ENCODE measurements around the gene RNF150.

The RNF150 gene

DNA sequence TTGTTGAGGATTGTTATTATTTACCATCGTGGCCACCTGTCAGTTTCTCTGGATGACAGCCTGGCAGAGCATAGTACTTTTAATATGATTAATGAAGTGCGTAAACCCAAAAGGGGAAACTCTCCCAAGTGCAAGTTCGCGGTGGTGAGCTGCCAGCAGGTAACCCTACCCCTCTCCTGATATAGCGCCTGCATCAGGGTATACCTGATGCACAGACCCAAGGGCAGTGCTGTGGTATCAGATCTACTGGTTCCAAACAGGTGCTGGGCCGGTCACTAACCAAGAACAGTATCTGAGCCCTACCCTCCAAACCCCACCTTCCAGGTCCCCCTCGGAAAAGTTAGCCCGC is 1.6 kb downstream of the RNF150 start:
- peak overlapping the region; percentile 74 for H3K9ac ChIP-seq (ENCODE audit: insufficient read length, low read depth)
- H3K36me3 ChIP-seq (ENCODE audit: insufficient read depth, insufficient read length, low read length) = no peaks in the 10 kb centered on the region
- H3K4me3 ChIP-seq (ENCODE audit: insufficient read length, low read depth) = peak overlapping the region; percentile 73
- no peaks in the 10 kb centered on the region for H3K9me3 ChIP-seq (ENCODE audit: insufficient read depth, low read length)
- no peak for DNase-seq (ENCODE audit: low read depth, low spot score)
- H3K4me1 ChIP-seq (ENCODE audit: insufficient read depth, insufficient read length) = no peaks in the 10 kb centered on the region
- TF ChIP-seq ZNF274 (IDR thresholded peaks at IDR 0.05; ENCODE audit: low read depth, low read length) (no peak), YY1 (IDR thresholded peaks at IDR 0.05; ENCODE audit: insufficient read depth, insufficient read length) (no peak), SUZ12 (IDR thresholded peaks at IDR 0.05; ENCODE audit: extremely low read depth, insufficient read depth, insufficient read length) (no peak)
- peaks cover 22% of the 10 kb centered on the region for H3K27me3 ChIP-seq (ENCODE audit: insufficient read depth, insufficient read length)

- DNase-seq (ENCODE audit: low read depth, low spot score) = no peak
- H3K9ac ChIP-seq (ENCODE audit: insufficient read length, low read depth) = no peak overlapping the region
- TF ChIP-seq ZNF274 (IDR thresholded peaks at IDR 0.05; ENCODE audit: low read depth, low read length) (no peak), YY1 (IDR thresholded peaks at IDR 0.05; ENCODE audit: insufficient read depth, insufficient read length) (no peak), SUZ12 (IDR thresholded peaks at IDR 0.05; ENCODE audit: extremely low read depth, insufficient read depth, insufficient read length) (no peak)
- peak overlapping the region; percentile 8 for H3K4me3 ChIP-seq (ENCODE audit: insufficient read length, low read depth)
- no peaks in the 10 kb centered on the region for H3K36me3 ChIP-seq (ENCODE audit: insufficient read depth, insufficient read length, low read length)
- H3K27me3 ChIP-seq (ENCODE audit: insufficient read depth, insufficient read length) = peaks cover 22% of the 10 kb centered on the region
- H3K4me1 ChIP-seq (ENCODE audit: insufficient read depth, insufficient read length) = no peaks in the 10 kb centered on the region
- H3K9me3 ChIP-seq (ENCODE audit: insufficient read depth, low read length) = no peaks in the 10 kb centered on the region
Observed at GRCh38 chr4:141130947-141131605, 2.2 kb downstream of the RNF150 start.

- H3K4me1 ChIP-seq (ENCODE audit: insufficient read depth, insufficient read length) = no peaks in the 10 kb centered on the region
Observed at GRCh38 chr4:141127884-141128283, 5.4 kb downstream of the RNF150 start.

DNA sequence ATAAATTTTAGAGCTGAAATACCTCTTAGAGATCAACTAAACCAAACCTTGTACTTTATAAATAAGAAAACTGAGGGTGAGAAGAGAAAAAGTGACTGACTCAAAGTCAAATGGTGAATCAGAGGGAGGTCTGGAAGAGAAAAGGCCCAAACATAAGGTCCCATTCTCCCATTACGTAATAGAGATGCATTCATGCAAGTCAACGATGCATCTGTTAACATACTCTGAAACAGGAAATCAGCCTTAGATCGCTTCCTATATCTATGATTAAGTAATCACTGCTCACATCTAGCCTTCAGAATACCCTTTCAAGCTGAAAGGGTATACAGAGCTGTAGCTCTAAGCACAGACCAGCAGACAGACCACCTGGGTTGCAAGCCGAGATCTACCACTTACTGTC is 6.5 kb downstream of the RNF150 start:
- Histone ChIP-seq H3K9ac (ENCODE audit: insufficient read length, low read depth) (no peak overlapping the region), H3K4me1 (ENCODE audit: insufficient read depth, insufficient read length) (no peaks in the 10 kb centered on the region), H3K27me3 (ENCODE audit: insufficient read depth, insufficient read length) (peaks cover 14% of the 10 kb centered on the region), H3K9me3 (ENCODE audit: insufficient read depth, low read length) (no peaks in the 10 kb centered on the region), H3K4me3 (ENCODE audit: insufficient read length, low read depth) (no peak overlapping the region), H3K36me3 (ENCODE audit: insufficient read depth, insufficient read length, low read length) (no peaks in the 10 kb centered on the region)
- TF ChIP-seq SUZ12 (IDR thresholded peaks at IDR 0.05; ENCODE audit: extremely low read depth, insufficient read depth, insufficient read length) (no peak), ZNF274 (IDR thresholded peaks at IDR 0.05; ENCODE audit: low read depth, low read length) (no peak), YY1 (IDR thresholded peaks at IDR 0.05; ENCODE audit: insufficient read depth, insufficient read length) (no peak)
- no peak for DNase-seq (ENCODE audit: low read depth, low spot score)

More at GRCh38 chr4:141127884-141128283, 5.4 kb downstream of the RNF150 start:
- H3K4me3 ChIP-seq (ENCODE audit: insufficient read length, low read depth) = no peak overlapping the region
- H3K9ac ChIP-seq (ENCODE audit: insufficient read length, low read depth) = no peak overlapping the region
- H3K36me3 ChIP-seq (ENCODE audit: insufficient read depth, insufficient read length, low read length) = no peaks in the 10 kb centered on the region
- TF ChIP-seq ZNF274 (IDR thresholded peaks at IDR 0.05; ENCODE audit: low read depth, low read length) = no peak
- no peak for TF ChIP-seq YY1 (IDR thresholded peaks at IDR 0.05; ENCODE audit: insufficient read depth, insufficient read length)
- no peak for TF ChIP-seq SUZ12 (IDR thresholded peaks at IDR 0.05; ENCODE audit: extremely low read depth, insufficient read depth, insufficient read length)
- no peak for DNase-seq (ENCODE audit: low read depth, low spot score)
- H3K9me3 ChIP-seq (ENCODE audit: insufficient read depth, low read length) = no peaks in the 10 kb centered on the region
- H3K27me3 ChIP-seq (ENCODE audit: insufficient read depth, insufficient read length) = peaks cover 22% of the 10 kb centered on the region

- DNase-seq (ENCODE audit: low read depth, low spot score) = no peak
- H3K9me3 ChIP-seq (ENCODE audit: insufficient read depth, low read length) = no peaks in the 10 kb centered on the region
- no peaks in the 10 kb centered on the region for H3K36me3 ChIP-seq (ENCODE audit: insufficient read depth, insufficient read length, low read length)
- no peaks in the 10 kb centered on the region for H3K4me1 ChIP-seq (ENCODE audit: insufficient read depth, insufficient read length)
- H3K9ac ChIP-seq (ENCODE audit: insufficient read length, low read depth) = no peak overlapping the region
- no peak overlapping the region for H3K4me3 ChIP-seq (ENCODE audit: insufficient read length, low read depth)
- H3K27me3 ChIP-seq (ENCODE audit: insufficient read depth, insufficient read length) = no peaks in the 10 kb centered on the region
- no peak for TF ChIP-seq SUZ12 (IDR thresholded peaks at IDR 0.05; ENCODE audit: extremely low read depth, insufficient read depth, insufficient read length)
- TF ChIP-seq YY1 (IDR thresholded peaks at IDR 0.05; ENCODE audit: insufficient read depth, insufficient read length) = no peak
- no peak for TF ChIP-seq ZNF274 (IDR thresholded peaks at IDR 0.05; ENCODE audit: low read depth, low read length)
Observed at GRCh38 chr4:141124224-141124623, 9.0 kb downstream of the RNF150 start.

- no peak overlapping the region for H3K4me3 ChIP-seq (ENCODE audit: insufficient read length, low read depth)
- no peaks in the 10 kb centered on the region for H3K4me1 ChIP-seq (ENCODE audit: insufficient read depth, insufficient read length)
- H3K9ac ChIP-seq (ENCODE audit: insufficient read length, low read depth) = no peak overlapping the region
- H3K36me3 ChIP-seq (ENCODE audit: insufficient read depth, insufficient read length, low read length) = no peaks in the 10 kb centered on the region
- DNase-seq (ENCODE audit: low read depth, low spot score) = no peak
- no peaks in the 10 kb centered on the region for H3K27me3 ChIP-seq (ENCODE audit: insufficient read depth, insufficient read length)
- H3K9me3 ChIP-seq (ENCODE audit: insufficient read depth, low read length) = no peaks in the 10 kb centered on the region
- no peak for TF ChIP-seq ZNF274 (IDR thresholded peaks at IDR 0.05; ENCODE audit: low read depth, low read length)
- TF ChIP-seq YY1 (IDR thresholded peaks at IDR 0.05; ENCODE audit: insufficient read depth, insufficient read length) = no peak
- no peak for TF ChIP-seq SUZ12 (IDR thresholded peaks at IDR 0.05; ENCODE audit: extremely low read depth, insufficient read depth, insufficient read length)
Observed at GRCh38 chr4:141121768-141122454, 11.4 kb downstream of the RNF150 start.

DNA sequence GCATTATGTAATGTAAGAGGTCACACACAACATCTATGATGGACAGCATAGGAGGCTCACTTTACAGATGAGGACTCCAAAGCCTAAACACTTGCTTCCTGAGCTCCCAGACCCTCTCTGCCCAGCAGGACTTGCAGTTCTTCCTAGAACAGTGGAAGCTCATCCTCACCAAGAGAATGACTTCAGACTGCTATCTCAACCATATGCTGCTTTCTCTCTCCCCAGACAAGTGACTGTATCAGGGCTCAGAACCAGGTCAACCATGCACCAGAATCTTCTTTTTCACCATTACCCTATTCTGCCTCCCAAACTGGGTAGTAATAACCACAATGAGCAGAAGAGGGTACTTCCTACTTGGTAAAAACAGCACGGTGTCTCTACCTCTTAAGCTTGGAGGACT is 12.2 kb downstream of the RNF150 start:
- Histone ChIP-seq H3K9ac (ENCODE audit: insufficient read length, low read depth) (no peak overlapping the region), H3K4me3 (ENCODE audit: insufficient read length, low read depth) (no peak overlapping the region), H3K4me1 (ENCODE audit: insufficient read depth, insufficient read length) (no peaks in the 10 kb centered on the region), H3K36me3 (ENCODE audit: insufficient read depth, insufficient read length, low read length) (no peaks in the 10 kb centered on the region), H3K27me3 (ENCODE audit: insufficient read depth, insufficient read length) (no peaks in the 10 kb centered on the region), H3K9me3 (ENCODE audit: insufficient read depth, low read length) (no peaks in the 10 kb centered on the region)
- no peak for DNase-seq (ENCODE audit: low read depth, low spot score)
- no peak for TF ChIP-seq YY1 (IDR thresholded peaks at IDR 0.05; ENCODE audit: insufficient read depth, insufficient read length)
- no peak for TF ChIP-seq SUZ12 (IDR thresholded peaks at IDR 0.05; ENCODE audit: extremely low read depth, insufficient read depth, insufficient read length)
- TF ChIP-seq ZNF274 (IDR thresholded peaks at IDR 0.05; ENCODE audit: low read depth, low read length) = no peak

Measured in NT2/D1 (cell line).